ENCODE data around the gene NPHP4.

Gene NPHP4

GRCh38 chr1:6012529-6013318 is 20.5 kb upstream of the NPHP4 start:
- Histone ChIP-seq H3K9me3 (ENCODE audit: insufficient read depth, low read length) (no peaks in the 10 kb centered on the region), H3K27me3 (ENCODE audit: insufficient read depth, insufficient read length) (no peaks in the 10 kb centered on the region), H3K4me3 (ENCODE audit: insufficient read length, low read depth) (no peak overlapping the region), H3K4me1 (ENCODE audit: insufficient read depth, insufficient read length) (no peaks in the 10 kb centered on the region), H3K9ac (ENCODE audit: insufficient read length, low read depth) (no peak overlapping the region), H3K36me3 (ENCODE audit: insufficient read depth, insufficient read length, low read length) (no peaks in the 10 kb centered on the region)
- no peak for TF ChIP-seq YY1 (IDR thresholded peaks at IDR 0.05; ENCODE audit: insufficient read depth, insufficient read length)
- TF ChIP-seq ZNF274 (IDR thresholded peaks at IDR 0.05; ENCODE audit: low read depth, low read length) = no peak
- no peak for TF ChIP-seq SUZ12 (IDR thresholded peaks at IDR 0.05; ENCODE audit: extremely low read depth, insufficient read depth, insufficient read length)
- DNase-seq (ENCODE audit: low read depth, low spot score) = no peak

GRCh38 chr1:6011946-6012258 is 19.7 kb upstream of the NPHP4 start:
- TF ChIP-seq ZNF274 (IDR thresholded peaks at IDR 0.05; ENCODE audit: low read depth, low read length) (no peak), SUZ12 (IDR thresholded peaks at IDR 0.05; ENCODE audit: extremely low read depth, insufficient read depth, insufficient read length) (no peak), YY1 (IDR thresholded peaks at IDR 0.05; ENCODE audit: insufficient read depth, insufficient read length) (no peak)
- DNase-seq (ENCODE audit: low read depth, low spot score) = no peak
- Histone ChIP-seq H3K4me1 (ENCODE audit: insufficient read depth, insufficient read length) (no peaks in the 10 kb centered on the region), H3K9me3 (ENCODE audit: insufficient read depth, low read length) (no peaks in the 10 kb centered on the region), H3K27me3 (ENCODE audit: insufficient read depth, insufficient read length) (no peaks in the 10 kb centered on the region), H3K9ac (ENCODE audit: insufficient read length, low read depth) (no peak overlapping the region), H3K36me3 (ENCODE audit: insufficient read depth, insufficient read length, low read length) (no peaks in the 10 kb centered on the region), H3K4me3 (ENCODE audit: insufficient read length, low read depth) (no peak overlapping the region)

DNA sequence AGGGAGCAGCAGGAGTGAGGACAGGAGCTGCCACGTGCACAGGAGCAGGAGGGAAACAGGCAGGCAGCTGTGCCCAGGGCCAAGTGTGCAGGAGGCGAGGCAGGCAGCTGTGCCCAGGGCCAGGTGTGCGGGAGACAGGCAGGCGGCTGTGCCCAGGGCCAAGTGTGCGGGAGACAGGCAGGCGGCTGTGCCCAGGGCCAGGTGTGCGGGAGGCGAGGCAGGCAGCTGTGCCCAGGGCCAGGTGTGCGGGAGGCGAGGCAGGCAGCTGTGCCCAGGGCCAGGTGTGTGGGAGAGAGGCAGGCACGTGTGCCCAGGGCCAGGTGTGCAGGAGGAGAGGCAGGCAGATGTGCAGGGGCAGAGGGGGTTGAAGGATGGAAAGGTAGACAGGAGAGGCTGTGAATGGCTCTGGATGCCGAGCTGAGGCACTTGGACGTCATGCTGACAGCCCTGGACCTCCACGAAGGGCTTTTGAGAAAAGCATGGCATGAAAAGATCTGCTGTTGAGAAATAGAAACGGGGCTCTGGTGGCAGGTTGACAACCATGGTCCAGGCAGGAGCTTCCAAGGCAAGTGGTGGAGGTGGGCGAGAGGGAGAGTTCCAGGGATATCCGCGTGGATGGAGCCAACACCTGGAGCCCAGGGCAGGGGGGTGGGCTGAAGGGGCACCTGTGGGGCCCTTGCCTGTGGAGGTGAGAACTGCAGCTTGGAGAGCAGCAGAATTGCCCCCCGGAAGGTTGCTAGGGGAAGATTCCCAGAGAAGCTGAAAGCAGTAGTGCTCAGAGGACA is 19.1 kb upstream of the NPHP4 start:
- TF ChIP-seq SUZ12 (IDR thresholded peaks at IDR 0.05; ENCODE audit: extremely low read depth, insufficient read depth, insufficient read length) (no peak), ZNF274 (IDR thresholded peaks at IDR 0.05; ENCODE audit: low read depth, low read length) (no peak), YY1 (IDR thresholded peaks at IDR 0.05; ENCODE audit: insufficient read depth, insufficient read length) (no peak)
- H3K36me3 ChIP-seq (ENCODE audit: insufficient read depth, insufficient read length, low read length) = no peaks in the 10 kb centered on the region
- H3K9ac ChIP-seq (ENCODE audit: insufficient read length, low read depth) = no peak overlapping the region
- no peak for DNase-seq (ENCODE audit: low read depth, low spot score)
- H3K4me3 ChIP-seq (ENCODE audit: insufficient read length, low read depth) = no peak overlapping the region
- no peaks in the 10 kb centered on the region for H3K27me3 ChIP-seq (ENCODE audit: insufficient read depth, insufficient read length)
- H3K9me3 ChIP-seq (ENCODE audit: insufficient read depth, low read length) = no peaks in the 10 kb centered on the region
- H3K4me1 ChIP-seq (ENCODE audit: insufficient read depth, insufficient read length) = no peaks in the 10 kb centered on the region

- DNase-seq (ENCODE audit: low read depth, low spot score) = no peak
- no peaks in the 10 kb centered on the region for H3K36me3 ChIP-seq (ENCODE audit: insufficient read depth, insufficient read length, low read length)
- no peak overlapping the region for H3K9ac ChIP-seq (ENCODE audit: insufficient read length, low read depth)
- H3K27me3 ChIP-seq (ENCODE audit: insufficient read depth, insufficient read length) = no peaks in the 10 kb centered on the region
- no peak overlapping the region for H3K4me3 ChIP-seq (ENCODE audit: insufficient read length, low read depth)
- H3K9me3 ChIP-seq (ENCODE audit: insufficient read depth, low read length) = no peaks in the 10 kb centered on the region
- TF ChIP-seq ZNF274 (IDR thresholded peaks at IDR 0.05; ENCODE audit: low read depth, low read length) (no peak), YY1 (IDR thresholded peaks at IDR 0.05; ENCODE audit: insufficient read depth, insufficient read length) (no peak), SUZ12 (IDR thresholded peaks at IDR 0.05; ENCODE audit: extremely low read depth, insufficient read depth, insufficient read length) (no peak)
- no peaks in the 10 kb centered on the region for H3K4me1 ChIP-seq (ENCODE audit: insufficient read depth, insufficient read length)
Observed at GRCh38 chr1:6010554-6010953, 18.3 kb upstream of the NPHP4 start.

DNA sequence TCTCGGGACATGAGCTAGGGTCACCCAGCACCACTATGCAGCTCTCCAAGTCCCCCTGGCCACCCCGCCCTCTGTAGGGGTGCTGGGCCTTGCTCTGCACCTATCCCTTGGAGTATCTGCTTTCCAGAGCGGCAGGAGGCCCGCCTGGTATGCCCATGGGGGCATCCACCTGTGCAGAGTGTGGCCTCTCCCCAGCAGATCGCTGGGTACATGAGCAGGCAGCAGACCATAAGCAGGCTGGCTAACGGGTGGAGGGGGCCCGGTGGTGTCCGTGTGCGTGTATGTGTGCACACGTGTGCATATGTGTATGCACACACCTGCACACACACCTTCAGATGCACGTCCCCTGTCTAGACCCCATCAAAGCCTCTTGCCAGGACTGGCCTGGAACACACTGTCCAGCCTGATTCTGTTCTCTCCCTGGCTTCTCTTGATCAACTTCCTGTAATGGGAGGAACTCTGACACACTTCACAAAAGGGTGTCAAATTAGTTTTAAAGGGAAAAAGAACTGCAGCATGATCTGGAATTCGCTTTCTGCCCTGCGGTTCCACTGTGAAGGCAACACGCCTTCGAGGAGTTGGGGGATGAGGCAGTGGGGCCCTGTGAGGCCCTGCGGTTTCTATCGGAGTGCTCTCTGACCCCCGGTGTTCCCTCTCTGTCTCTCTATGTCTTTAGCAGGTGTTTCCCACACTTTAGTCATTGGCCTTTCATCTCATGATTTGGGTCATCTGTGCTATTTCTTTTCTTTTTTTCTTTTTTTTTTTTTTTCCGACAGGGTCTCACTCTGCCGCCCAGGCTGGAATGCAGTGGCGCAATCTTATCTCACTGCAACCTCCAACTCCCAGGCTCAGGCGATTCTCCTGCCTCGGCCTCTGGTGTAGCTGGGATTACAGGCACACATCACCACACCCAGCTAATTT is 17.2 kb upstream of the NPHP4 start:
- no peaks in the 10 kb centered on the region for H3K4me1 ChIP-seq (ENCODE audit: insufficient read depth, insufficient read length)
- no peak for DNase-seq (ENCODE audit: low read depth, low spot score)
- H3K4me3 ChIP-seq (ENCODE audit: insufficient read length, low read depth) = no peak overlapping the region
- TF ChIP-seq ZNF274 (IDR thresholded peaks at IDR 0.05; ENCODE audit: low read depth, low read length) = no peak
- TF ChIP-seq YY1 (IDR thresholded peaks at IDR 0.05; ENCODE audit: insufficient read depth, insufficient read length) = no peak
- no peak for TF ChIP-seq SUZ12 (IDR thresholded peaks at IDR 0.05; ENCODE audit: extremely low read depth, insufficient read depth, insufficient read length)
- H3K27me3 ChIP-seq (ENCODE audit: insufficient read depth, insufficient read length) = no peaks in the 10 kb centered on the region
- no peaks in the 10 kb centered on the region for H3K9me3 ChIP-seq (ENCODE audit: insufficient read depth, low read length)
- H3K9ac ChIP-seq (ENCODE audit: insufficient read length, low read depth) = no peak overlapping the region
- H3K36me3 ChIP-seq (ENCODE audit: insufficient read depth, insufficient read length, low read length) = no peaks in the 10 kb centered on the region

GRCh38 chr1:6008696-6009095 is 16.5 kb upstream of the NPHP4 start:
- no peak for DNase-seq (ENCODE audit: low read depth, low spot score)
- Histone ChIP-seq H3K9ac (ENCODE audit: insufficient read length, low read depth) (no peak overlapping the region), H3K4me1 (ENCODE audit: insufficient read depth, insufficient read length) (no peaks in the 10 kb centered on the region), H3K27me3 (ENCODE audit: insufficient read depth, insufficient read length) (no peaks in the 10 kb centered on the region), H3K9me3 (ENCODE audit: insufficient read depth, low read length) (no peaks in the 10 kb centered on the region), H3K4me3 (ENCODE audit: insufficient read length, low read depth) (no peak overlapping the region), H3K36me3 (ENCODE audit: insufficient read depth, insufficient read length, low read length) (no peaks in the 10 kb centered on the region)
- TF ChIP-seq SUZ12 (IDR thresholded peaks at IDR 0.05; ENCODE audit: extremely low read depth, insufficient read depth, insufficient read length) (no peak), ZNF274 (IDR thresholded peaks at IDR 0.05; ENCODE audit: low read depth, low read length) (no peak), YY1 (IDR thresholded peaks at IDR 0.05; ENCODE audit: insufficient read depth, insufficient read length) (no peak)
